Left lung (tissue), 10 donors: ENCODE data around the gene ADAM10. TPM values are rescaled to one million over a fixed set of nuclear protein-coding genes. Genes with fewer than 3 reads are reported as not detected.

Experiments used
- ATAC-seq: fragments of 200-7000 bp; cut with Tn5 transposase; one replicate; pipeline ENCODE4 v1.9.1; 2020; ENCODE audit warnings: moderate library complexity
- DNase-seq, 4 donors: peaks; one replicate each; pipeline ENCODE4 v3.0.0-alpha.2; 2013 to 2020
- H3K27ac ChIP-seq, 2 donors: fragments of 200-600 bp; sonication (generic) in 1 of 2; one replicate each; pipeline versions ENCODE4 v1.5.0 to v1.8.0; 2020 to 2021
- H3K27me3 ChIP-seq, 2 donors: fragments of 200-600 bp; sonication (generic) in 1 of 2; one replicate each; pipeline versions ENCODE4 v1.5.0 to v1.8.0; 2020 to 2021
- H3K36me3 ChIP-seq, 2 donors: fragments of 200-600 bp; sonication (generic) in 1 of 2; one replicate each; pipeline versions ENCODE4 v1.5.0 to v1.8.0; 2020 to 2021
- H3K4me1 ChIP-seq, 2 donors: fragments of 200-600 bp; one replicate each; pipeline ENCODE4 v1.8.0; 2021
- H3K4me3 ChIP-seq, 2 donors: fragments of 200-600 bp; sonication (generic) in 1 of 2; one replicate each; pipeline versions ENCODE4 v1.5.0 to v1.8.0; 2020 to 2021; ENCODE audit warnings: mild to moderate bottlenecking in 1 of 2
- H3K9me3 ChIP-seq, 2 donors: fragments of 200-600 bp; sonication (generic) in 1 of 2; one replicate each; pipeline versions ENCODE4 v1.5.0 to v1.8.0; 2020 to 2021
- intact Hi-C, 2 donors: fragments of 100-400 bp; cut with DNase I; formaldehyde crosslinking; loops; one replicate each; pipeline versions ENCODE4 v1.11.2 to v1.14.2; 2022
- polyA plus RNA-seq, 6 donors: library from polyadenylated mRNA; unstranded; fragments of 120-200 nt; gene quantifications; one replicate each; pipeline ENCODE4 v1.2.1, GENCODE V29; 2013; ENCODE audit not compliant: insufficient read length in 6 of 6
- total RNA-seq, 2 donors: library from RNA; stranded (reverse); fragmentation: NEBNext Ultra II Directional; extraction: Animal tissue kit (Norgen Biotek cat#: 25700); gene quantifications; one replicate each; pipeline ENCODE4 v1.2.1, GENCODE V29; 2021
- TF ChIP-seq, protein P1 (sequence below), 2 donors: fragments of 200-600 bp; sonication (generic) in 1 of 2; IDR thresholded peaks; one replicate each; pipeline versions ENCODE4 v1.5.0 to v1.8.0; 2021; ENCODE audit warnings: antibody characterized with exemption in 2 of 2
- donor health status: DM: no; HTN: yes; CAD: no.
- donor health status: DM: no; HTN: no; CAD: no.

ADAM10 gene
- total and polyA plus RNA-seq, 8 donors = 130 to 167 (median 156) TPM

- intact Hi-C loops = no loop called here
- Histone ChIP-seq H3K36me3 (no peaks in the 10 kb centered on the region), H3K9me3 (no peaks in the 10 kb centered on the region), H3K27ac (no peak overlapping the region), H3K27me3 (no peaks in the 10 kb centered on the region), H3K4me1 (no peaks in the 10 kb centered on the region), H3K4me3 (no peak overlapping the region)
- no peak for DNase-seq
- TF ChIP-seq, protein P1, sequence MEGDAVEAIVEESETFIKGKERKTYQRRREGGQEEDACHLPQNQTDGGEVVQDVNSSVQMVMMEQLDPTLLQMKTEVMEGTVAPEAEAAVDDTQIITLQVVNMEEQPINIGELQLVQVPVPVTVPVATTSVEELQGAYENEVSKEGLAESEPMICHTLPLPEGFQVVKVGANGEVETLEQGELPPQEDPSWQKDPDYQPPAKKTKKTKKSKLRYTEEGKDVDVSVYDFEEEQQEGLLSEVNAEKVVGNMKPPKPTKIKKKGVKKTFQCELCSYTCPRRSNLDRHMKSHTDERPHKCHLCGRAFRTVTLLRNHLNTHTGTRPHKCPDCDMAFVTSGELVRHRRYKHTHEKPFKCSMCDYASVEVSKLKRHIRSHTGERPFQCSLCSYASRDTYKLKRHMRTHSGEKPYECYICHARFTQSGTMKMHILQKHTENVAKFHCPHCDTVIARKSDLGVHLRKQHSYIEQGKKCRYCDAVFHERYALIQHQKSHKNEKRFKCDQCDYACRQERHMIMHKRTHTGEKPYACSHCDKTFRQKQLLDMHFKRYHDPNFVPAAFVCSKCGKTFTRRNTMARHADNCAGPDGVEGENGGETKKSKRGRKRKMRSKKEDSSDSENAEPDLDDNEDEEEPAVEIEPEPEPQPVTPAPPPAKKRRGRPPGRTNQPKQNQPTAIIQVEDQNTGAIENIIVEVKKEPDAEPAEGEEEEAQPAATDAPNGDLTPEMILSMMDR (IDR thresholded peaks at IDR 0.05) = no peak
- no peak for ATAC-seq
These were observed 160.5 kb downstream of the ADAM10 start for GRCh38 chr15:58589047-58589446.

- no peak for DNase-seq
- intact Hi-C loops = no loop called here
- Histone ChIP-seq H3K27ac (no peak overlapping the region), H3K9me3 (no peaks in the 10 kb centered on the region), H3K4me1 (no peaks in the 10 kb centered on the region), H3K36me3 (no peaks in the 10 kb centered on the region), H3K4me3 (no peak overlapping the region), H3K27me3 (no peaks in the 10 kb centered on the region)
- ATAC-seq = peak; percentile 11
- TF ChIP-seq, protein P1 (IDR thresholded peaks at IDR 0.05) = no peak
These were observed 161.4 kb downstream of the ADAM10 start for GRCh38 chr15:58588096-58588495.

GRCh38 chr15:58587486-58587885 lies 162.0 kb downstream of the ADAM10 start:
- DNase-seq (no peak), ATAC-seq (peak; percentile 31)
- Histone ChIP-seq H3K9me3 (peaks cover 0 to 3% of the 10 kb centered on the region in 2 donors), H3K27me3 (no peaks in the 10 kb centered on the region), H3K27ac (no peak overlapping the region), H3K4me3 (no peak overlapping the region), H3K36me3 (no peaks in the 10 kb centered on the region), H3K4me1 (no peaks in the 10 kb centered on the region)
- intact Hi-C loops = no loop called here
- TF ChIP-seq, protein P1 (IDR thresholded peaks at IDR 0.05) = no peak

DNA sequence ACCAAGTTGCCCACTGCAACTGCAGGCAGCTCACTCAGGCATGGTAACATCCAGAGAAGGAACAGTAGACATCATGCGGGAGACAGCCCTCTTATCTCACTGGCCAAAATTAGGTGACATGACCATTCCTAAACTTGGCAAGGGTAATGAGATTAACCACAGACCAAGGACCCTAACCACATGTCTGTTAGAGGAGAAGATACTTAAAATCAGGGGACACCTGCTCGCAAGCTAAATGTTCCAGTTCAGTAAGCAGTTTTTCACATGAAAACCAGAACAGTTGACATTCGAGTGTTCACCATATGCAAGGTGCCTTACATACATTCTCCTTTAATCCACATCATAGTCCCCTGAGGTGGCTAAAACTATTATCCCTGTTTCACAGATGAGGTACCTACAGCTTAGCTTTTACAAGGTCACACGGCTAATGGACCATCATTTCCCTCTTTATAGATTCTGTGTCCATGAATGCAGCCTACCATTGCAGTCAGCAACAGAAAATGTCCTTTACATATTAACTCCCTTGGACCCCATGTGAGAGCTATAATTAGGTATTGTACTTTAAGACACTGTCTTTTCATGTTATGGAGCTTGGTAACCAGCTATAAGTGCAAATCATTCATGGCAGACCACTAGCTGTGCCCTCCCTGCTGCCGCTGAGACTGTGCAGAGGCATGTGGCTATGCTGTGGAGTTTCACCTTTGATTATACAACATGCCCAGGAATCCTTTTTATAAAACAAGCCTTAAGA lies 163.6 kb downstream of the ADAM10 start:
- TF ChIP-seq, protein P1 (IDR thresholded peaks at IDR 0.05) = no peak
- Histone ChIP-seq H3K4me3 (no peak overlapping the region), H3K4me1 (no peaks in the 10 kb centered on the region), H3K36me3 (no peaks in the 10 kb centered on the region), H3K27ac (no peak overlapping the region), H3K9me3 (peaks cover 0 to 3% of the 10 kb centered on the region in 2 donors), H3K27me3 (no peaks in the 10 kb centered on the region)
- intact Hi-C loops = no loop called here
- DNase-seq (no peak), ATAC-seq (no peak)

DNA sequence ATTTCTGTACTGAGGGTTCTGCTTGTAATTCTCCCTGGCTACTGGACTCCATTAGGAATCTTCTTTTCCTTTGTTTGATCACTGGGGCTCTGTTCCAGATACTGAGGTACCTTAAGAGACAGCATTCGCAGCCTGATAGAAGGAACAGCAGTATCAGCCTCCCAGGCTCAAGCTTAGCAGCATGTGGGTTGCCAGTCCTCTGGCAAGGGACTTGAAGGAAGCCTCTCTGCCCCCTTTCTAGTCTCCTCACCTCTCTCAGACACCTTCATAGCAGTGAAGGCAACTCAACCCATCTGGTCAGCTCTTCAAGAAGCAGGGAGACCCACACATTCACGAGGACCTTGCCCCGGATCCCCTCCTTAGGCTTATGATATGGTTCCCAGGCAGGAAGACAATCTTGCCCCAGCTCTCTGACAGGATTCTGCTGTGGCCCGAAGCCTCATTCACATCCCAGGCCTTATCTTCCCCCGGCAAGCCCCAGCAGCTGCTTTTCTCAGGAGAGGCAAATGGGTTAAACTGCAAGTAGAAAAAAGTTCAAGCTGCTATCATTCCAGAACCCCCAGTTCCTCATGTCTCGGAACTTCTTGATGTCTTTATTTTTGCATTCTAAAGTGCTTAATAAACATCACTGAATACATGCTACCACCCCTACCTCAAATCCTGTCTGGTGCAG lies 164.6 kb downstream of the ADAM10 start:
- Histone ChIP-seq H3K4me1 (no peaks in the 10 kb centered on the region), H3K9me3 (peaks cover 0 to 3% of the 10 kb centered on the region in 2 donors), H3K27ac (no peak overlapping the region), H3K36me3 (no peaks in the 10 kb centered on the region), H3K4me3 (no peak overlapping the region), H3K27me3 (no peaks in the 10 kb centered on the region)
- TF ChIP-seq, protein P1 (IDR thresholded peaks at IDR 0.05) = no peak
- intact Hi-C loops = no loop called here
- no peak for DNase-seq
- no peak for ATAC-seq
